ENCODE data around the gene GZF1. TPM values are rescaled to one million over a fixed set of nuclear protein-coding genes. Genes with fewer than 3 reads are reported as not detected.

The GZF1 gene
- total RNA-seq (10 to 100 TPM; 11.4 to 44.0 (median 19.6) TPM), polyA plus RNA-seq (1 to 10 TPM; 1.4 to 7.8 TPM), total RNA-seq (58.4 reads per million, percentile 74 among the genes with 10 or more reads in this experiment)

- Histone ChIP-seq H3K4me1 (ENCODE audit: control insufficient read depth in 2 of 2, insufficient read depth in 2 of 2, low read length in 2 of 2) (peaks cover 25 to 34% of the 10 kb centered on the region in 2 donors), H3K27me3 (ENCODE audit: control insufficient read depth in 2 of 2, insufficient read depth in 2 of 2, low read length in 2 of 2) (no peaks in the 10 kb centered on the region), H3K36me3 (ENCODE audit: control insufficient read depth in 2 of 3, insufficient read depth in 3 of 3, low read length in 3 of 3) (peaks cover 0 to 15% (median 0%) of the 10 kb centered on the region in 3 experiments), H3K4me3 (ENCODE audit: low read length) (peak within 1 kb of the TSS; percentile 90), H3K27ac (ENCODE audit: low read depth, low read length) (peak within 1 kb of the TSS; percentile 95), H3K9me3 (ENCODE audit: control insufficient read depth in 2 of 3, low read length in 3 of 3) (no peaks in the 10 kb centered on the region)
- ChIA-PET CTCF (interaction anchor here (0.6 to 1.5 kb wide), 3 partner anchors 9 to 60 kb away, joined by 4 to 8 read pairs (median 4); partner anchors contain the start of gene NAPB), POLR2A (interaction anchor here (0.6 to 5.0 kb wide), 4 partner anchors 9 to 1619 kb away, joined by 3 to 88 read pairs (median 6); partner anchors contain the start of genes NAPB and NXT1)
- ATAC-seq (peak; percentile 87), DNase-seq (peak; percentile 94 to 99 (median 98))
- peaks cover 0 to 7% (median 0%) of the 10 kb centered on the region in 11 donors for H3K9me3 Mint-ChIP-seq
- intact Hi-C loops (cut with micrococcal nuclease), result loop anchor here (1.0 to 2.0 kb wide), 5 partner anchors 11 to 1631 kb away; partner anchors contain the start of genes NAPB (in 2 of the 2), APMAP (in 1 of the 2) and NXT1 (in 1 of the 2)
- H3K36me3 Mint-ChIP-seq, result peaks cover 8 to 16% (median 14%) of the 10 kb centered on the region in 5 donors
- peak within 1 kb of the TSS; percentile 85 to 99 (median 96) for H3K27ac Mint-ChIP-seq
- peaks cover 0 to 4% (median 0%) of the 10 kb centered on the region in 5 donors for H3K27me3 Mint-ChIP-seq
- H3K4me3 Mint-ChIP-seq, result peak within 1 kb of the TSS; percentile 86 to 94 (median 91)
- peaks cover 36 to 65% (median 62%) of the 10 kb centered on the region in 7 donors for H3K4me1 Mint-ChIP-seq
Measured at GRCh38 chr20:23361476-23362391, at the start of gene GZF1. Gene GZF1 (plus strand): TSS chr20:23362182. CDS start chr20:23364384, 2,202 bp downstream.

DNA sequence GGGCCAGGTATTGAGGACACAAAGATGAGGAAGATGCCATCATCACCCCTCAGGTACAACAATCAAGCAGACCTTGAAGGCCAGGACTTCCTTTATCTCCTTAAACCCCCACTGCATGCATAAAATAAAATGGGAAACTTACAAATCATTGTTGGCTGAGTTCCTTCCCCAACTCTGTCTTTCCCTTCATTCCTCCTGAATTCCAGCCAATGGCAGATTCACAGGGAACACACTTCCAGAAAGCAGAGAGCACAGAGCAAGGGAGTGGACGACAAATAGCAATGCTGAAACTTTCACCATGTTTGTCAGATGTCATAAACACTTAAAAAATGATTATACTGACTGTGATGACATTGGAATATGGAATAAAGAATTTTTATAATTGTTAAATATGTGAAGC is 48.7 kb upstream of the GZF1 start:
- ChIA-PET POLR2A (interaction anchor here (0.6 kb wide), 1 partner anchor 78 kb away, joined by 3 read pairs; no protein-coding TSS in a partner anchor), CTCF (no interaction called here)
- no peaks in the 10 kb centered on the region for H3K4me1 Mint-ChIP-seq
- ATAC-seq (no peak), DNase-seq (no peak)
- intact Hi-C loops (cut with micrococcal nuclease), result no loop called here
- no peaks in the 10 kb centered on the region for H3K36me3 Mint-ChIP-seq
- peaks cover 0 to 4% (median 4%) of the 10 kb centered on the region in 5 donors for H3K27me3 Mint-ChIP-seq
- H3K4me3 Mint-ChIP-seq, result no peak overlapping the region
- Histone ChIP-seq H3K27me3 (ENCODE audit: control insufficient read depth in 2 of 2, insufficient read depth in 2 of 2, low read length in 2 of 2) (no peaks in the 10 kb centered on the region), H3K4me1 (ENCODE audit: control insufficient read depth in 2 of 2, insufficient read depth in 2 of 2, low read length in 2 of 2) (no peaks in the 10 kb centered on the region), H3K9me3 (ENCODE audit: control insufficient read depth in 2 of 3, low read length in 3 of 3) (no peaks in the 10 kb centered on the region), H3K4me3 (ENCODE audit: low read length) (no peak overlapping the region), H3K36me3 (ENCODE audit: control insufficient read depth in 2 of 3, insufficient read depth in 3 of 3, low read length in 3 of 3) (no peaks in the 10 kb centered on the region), H3K27ac (ENCODE audit: low read depth, low read length) (no peak overlapping the region)
- H3K27ac Mint-ChIP-seq, result no peak overlapping the region
- no peaks in the 10 kb centered on the region for H3K9me3 Mint-ChIP-seq

DNA sequence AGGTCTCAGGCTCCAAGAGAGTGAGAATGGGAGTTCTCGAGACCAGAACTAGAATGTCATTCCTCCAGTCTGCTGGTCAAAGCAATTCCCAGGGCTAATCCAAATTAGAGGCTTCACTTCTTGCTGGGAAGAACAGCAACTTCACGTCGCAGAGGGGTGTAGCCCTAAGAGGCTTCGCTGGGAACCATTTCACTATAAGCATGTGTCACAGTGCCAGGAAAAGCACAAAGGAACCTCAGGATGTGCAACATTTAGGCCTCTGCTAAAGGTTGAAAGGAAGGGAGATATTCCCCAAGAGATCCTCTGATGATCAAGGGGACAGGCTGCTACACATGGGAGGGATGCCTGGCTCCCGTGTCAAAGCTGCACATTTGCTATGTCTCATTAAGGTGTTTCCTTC is 47.3 kb upstream of the GZF1 start:
- DNase-seq, result no peak
- Histone ChIP-seq H3K4me3 (ENCODE audit: low read length) (no peak overlapping the region), H3K36me3 (ENCODE audit: control insufficient read depth in 2 of 3, insufficient read depth in 3 of 3, low read length in 3 of 3) (no peaks in the 10 kb centered on the region), H3K9me3 (ENCODE audit: control insufficient read depth in 2 of 3, low read length in 3 of 3) (no peaks in the 10 kb centered on the region), H3K27ac (ENCODE audit: low read depth, low read length) (no peak overlapping the region), H3K4me1 (ENCODE audit: control insufficient read depth in 2 of 2, insufficient read depth in 2 of 2, low read length in 2 of 2) (no peaks in the 10 kb centered on the region), H3K27me3 (ENCODE audit: control insufficient read depth in 2 of 2, insufficient read depth in 2 of 2, low read length in 2 of 2) (no peaks in the 10 kb centered on the region)
- ATAC-seq, result no peak
- H3K9me3 Mint-ChIP-seq, result no peaks in the 10 kb centered on the region
- ChIA-PET POLR2A (no interaction called here), CTCF (no interaction called here)
- H3K27ac Mint-ChIP-seq, result no peak overlapping the region
- no peaks in the 10 kb centered on the region for H3K4me1 Mint-ChIP-seq
- intact Hi-C loops (cut with micrococcal nuclease), result no loop called here
- peaks cover 0 to 7% (median 4%) of the 10 kb centered on the region in 5 donors for H3K27me3 Mint-ChIP-seq
- no peaks in the 10 kb centered on the region for H3K36me3 Mint-ChIP-seq
- H3K4me3 Mint-ChIP-seq, result no peak overlapping the region

DNA sequence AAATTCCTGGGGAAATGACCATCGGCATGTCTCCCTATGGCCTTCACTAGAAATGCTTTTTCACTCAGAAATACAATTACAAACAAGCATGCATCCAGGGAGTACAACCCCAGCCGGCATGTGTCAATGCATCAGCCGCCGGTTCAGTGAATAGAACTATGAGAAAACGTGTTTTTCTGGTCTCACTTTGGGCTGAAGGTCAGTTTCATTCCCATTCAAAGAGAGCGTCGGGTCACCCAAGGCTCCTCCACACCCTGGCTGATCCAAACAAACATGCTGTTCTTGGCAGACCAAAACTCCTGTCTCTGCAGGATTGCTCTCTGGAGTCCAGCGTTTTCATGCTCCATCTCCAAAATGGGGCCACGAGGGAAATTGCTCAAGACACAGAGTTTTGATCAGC is 46.9 kb upstream of the GZF1 start:
- intact Hi-C loops (cut with micrococcal nuclease), result no loop called here
- Mint-ChIP-seq H3K9me3 (no peaks in the 10 kb centered on the region), H3K4me3 (no peak overlapping the region), H3K27ac (no peak overlapping the region), H3K36me3 (no peaks in the 10 kb centered on the region), H3K4me1 (no peaks in the 10 kb centered on the region), H3K27me3 (peaks cover 0 to 7% (median 4%) of the 10 kb centered on the region in 5 donors)
- ATAC-seq (no peak), DNase-seq (no peak)
- CTCF ChIA-PET, result no interaction called here
- H3K4me1 ChIP-seq (ENCODE audit: control insufficient read depth in 2 of 2, insufficient read depth in 2 of 2, low read length in 2 of 2), result no peaks in the 10 kb centered on the region
- no peaks in the 10 kb centered on the region for H3K27me3 ChIP-seq (ENCODE audit: control insufficient read depth in 2 of 2, insufficient read depth in 2 of 2, low read length in 2 of 2)
- no peaks in the 10 kb centered on the region for H3K36me3 ChIP-seq (ENCODE audit: control insufficient read depth in 2 of 3, insufficient read depth in 3 of 3, low read length in 3 of 3)
- no peaks in the 10 kb centered on the region for H3K9me3 ChIP-seq (ENCODE audit: control insufficient read depth in 2 of 3, low read length in 3 of 3)
- H3K27ac ChIP-seq (ENCODE audit: low read depth, low read length), result no peak overlapping the region
- POLR2A ChIA-PET, result no interaction called here
- H3K4me3 ChIP-seq (ENCODE audit: low read length), result no peak overlapping the region

- no peak for ATAC-seq
- intact Hi-C loops (cut with micrococcal nuclease), result no loop called here
- H3K4me1 Mint-ChIP-seq, result no peaks in the 10 kb centered on the region
- H3K4me3 Mint-ChIP-seq, result no peak overlapping the region
- no peak for DNase-seq
- H3K27ac Mint-ChIP-seq, result no peak overlapping the region
- ChIA-PET POLR2A (no interaction called here), CTCF (no interaction called here)
- Histone ChIP-seq H3K27me3 (ENCODE audit: control insufficient read depth in 2 of 2, insufficient read depth in 2 of 2, low read length in 2 of 2) (no peaks in the 10 kb centered on the region), H3K4me1 (ENCODE audit: control insufficient read depth in 2 of 2, insufficient read depth in 2 of 2, low read length in 2 of 2) (no peaks in the 10 kb centered on the region), H3K9me3 (ENCODE audit: control insufficient read depth in 2 of 3, low read length in 3 of 3) (no peaks in the 10 kb centered on the region), H3K27ac (ENCODE audit: low read depth, low read length) (no peak overlapping the region), H3K4me3 (ENCODE audit: low read length) (no peak overlapping the region), H3K36me3 (ENCODE audit: control insufficient read depth in 2 of 3, insufficient read depth in 3 of 3, low read length in 3 of 3) (no peaks in the 10 kb centered on the region)
- H3K9me3 Mint-ChIP-seq, result peaks cover 0 to 3% (median 0%) of the 10 kb centered on the region in 11 donors
- H3K27me3 Mint-ChIP-seq, result peaks cover 0 to 9% (median 4%) of the 10 kb centered on the region in 5 donors
- H3K36me3 Mint-ChIP-seq, result no peaks in the 10 kb centered on the region
Measured at GRCh38 chr20:23316626-23317025, 45.4 kb upstream of the GZF1 start.

DNA sequence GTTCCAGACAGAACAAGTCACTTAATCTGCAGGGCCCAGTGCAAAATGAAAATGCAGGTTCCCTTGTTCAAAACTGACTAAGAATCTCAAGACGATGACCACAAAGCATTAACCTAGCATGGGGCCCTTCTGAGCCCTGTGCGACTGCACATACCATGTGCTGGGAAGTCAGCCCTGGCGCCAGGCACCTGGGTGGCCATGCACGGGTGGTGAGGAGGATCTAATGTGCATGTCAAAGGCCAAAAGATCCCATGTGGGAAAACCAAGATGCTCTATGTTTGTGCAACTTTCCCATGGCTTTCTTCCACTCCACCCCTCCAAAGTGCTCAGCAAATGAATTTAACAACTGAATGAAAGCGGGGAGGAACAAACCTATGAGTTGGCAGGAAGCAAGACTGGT is 44.9 kb upstream of the GZF1 start:
- Mint-ChIP-seq H3K4me3 (no peak overlapping the region), H3K27me3 (peaks cover 0 to 9% (median 4%) of the 10 kb centered on the region in 5 donors), H3K9me3 (peaks cover 0 to 3% (median 0%) of the 10 kb centered on the region in 11 donors), H3K4me1 (no peaks in the 10 kb centered on the region), H3K36me3 (no peaks in the 10 kb centered on the region), H3K27ac (no peak overlapping the region)
- H3K27me3 ChIP-seq (ENCODE audit: control insufficient read depth in 2 of 2, insufficient read depth in 2 of 2, low read length in 2 of 2), result no peaks in the 10 kb centered on the region
- intact Hi-C loops (cut with micrococcal nuclease), result no loop called here
- no peak overlapping the region for H3K4me3 ChIP-seq (ENCODE audit: low read length)
- POLR2A ChIA-PET, result no interaction called here
- no peaks in the 10 kb centered on the region for H3K4me1 ChIP-seq (ENCODE audit: control insufficient read depth in 2 of 2, insufficient read depth in 2 of 2, low read length in 2 of 2)
- no peak for DNase-seq
- no peaks in the 10 kb centered on the region for H3K36me3 ChIP-seq (ENCODE audit: control insufficient read depth in 2 of 3, insufficient read depth in 3 of 3, low read length in 3 of 3)
- no peak overlapping the region for H3K27ac ChIP-seq (ENCODE audit: low read depth, low read length)
- no peak for ATAC-seq
- CTCF ChIA-PET, result no interaction called here
- no peaks in the 10 kb centered on the region for H3K9me3 ChIP-seq (ENCODE audit: control insufficient read depth in 2 of 3, low read length in 3 of 3)
